DMS53 (cell line): ENCODE results near the gene CTXN1.
"Not testable (repeated sequence)": the region's sequence is repeated elsewhere in the genome, so short reads cannot be mapped to it uniquely, and the experiment has no call there.

ENCODE experiments used
- DNase-seq: peaks from one replicate; lab custom pipeline; 2025; lab: John Stamatoyannopoulos, UW

CTXN1 gene

GRCh38 chr19:7925171-7925851, 624 bp downstream of the CTXN1 start:
- DNase-seq: peak; percentile 82

- DNase-seq: no peak
These were observed 1.2 kb downstream of the CTXN1 start for GRCh38 chr19:7924651-7925170.

- DNase-seq: no peak
These were observed 1.7 kb downstream of the CTXN1 start for GRCh38 chr19:7924241-7924640.

GRCh38 chr19:7923295-7924191, 2.4 kb downstream of the CTXN1 start:
- DNase-seq: no peak

GRCh38 chr19:7922836-7923195, 3.1 kb downstream of the CTXN1 start:
- DNase-seq: no peak

GRCh38 chr19:7921967-7922835, 3.7 kb downstream of the CTXN1 start:
- DNase-seq: no peak

GRCh38 chr19:7921302-7921966, 4.5 kb downstream of the CTXN1 start:
- peak; percentile 74 for DNase-seq

GRCh38 chr19:7920519-7921301, 5.2 kb downstream of the CTXN1 start:
- peak; percentile 99 for DNase-seq

GRCh38 chr19:7919610-7920518, 6.1 kb downstream of the CTXN1 start, which contains the start of gene SNAPC2:
SNAPC2 (plus strand) TSS chr19:7920338; CDS start chr19:7920367, 29 bp downstream.
- DNase-seq: peak; percentile 96

- peak; percentile 51 for DNase-seq
These were observed 7.1 kb downstream of the CTXN1 start for GRCh38 chr19:7918615-7919421.

GRCh38 chr19:7918062-7918614, 7.8 kb downstream of the CTXN1 start:
- DNase-seq: not testable (repeated sequence)

- peak; percentile 75 for DNase-seq
These were observed 8.5 kb downstream of the CTXN1 start for GRCh38 chr19:7917267-7918061.

- peak; percentile 55 for DNase-seq
These were observed 9.0 kb downstream of the CTXN1 start for GRCh38 chr19:7916955-7917266.

- DNase-seq: peak; percentile 72
These were observed 9.6 kb downstream of the CTXN1 start for GRCh38 chr19:7916103-7916954.

- DNase-seq: peak; percentile 33
These were observed 10.5 kb downstream of the CTXN1 start for GRCh38 chr19:7915250-7916102.

- no peak for DNase-seq
These were observed 11.3 kb downstream of the CTXN1 start, which contains the start of gene TGFBR3L for GRCh38 chr19:7914598-7915045. TGFBR3L (plus strand) TSS chr19:7914830.
